OCI-LY3 (cell line): Measurements from ENCODE around the gene SELENOH.
A peak's percentile ranks its signal among the peaks of the same experiment; 100 is the strongest.

Experiments
- H2AFZ ChIP-seq: fragments of 200-600, 300-600 bp; shearing (Covaris generic); 2 replicates; pipeline ENCODE4 v1.6.0; 2014; ENCODE audit warnings: antibody characterized with exemption, low read depth, low read length
- H3K27ac ChIP-seq: fragments of 200-600, 300-600 bp; sonication (generic); 2 replicates; pipeline ENCODE4 v1.5.1; 2014; ENCODE audit warnings: mild to moderate bottlenecking, low read length, moderate library complexity, mixed read lengths
- H3K27me3 ChIP-seq: fragments of 200-600, 300-600 bp; sonication (generic); 2 replicates; pipeline ENCODE4 v1.6.1; 2014; ENCODE audit warnings: low read depth, low read length, mixed read lengths
- H3K36me3 ChIP-seq: fragments of 200-600, 300-600 bp; sonication (generic); replicated peaks from 2 replicates; pipeline ENCODE3; 2014; ENCODE audit warnings: low read depth, low read length, mixed read lengths
- H3K4me1 ChIP-seq: fragments of 300-600, 200-600 bp; sonication (generic); 2 replicates; pipeline ENCODE4 v1.6.1; 2014; ENCODE audit warnings: low read length, mixed read lengths
- H3K4me2 ChIP-seq: fragments of 200-600, 300-600 bp; sonication (generic); 2 replicates; pipeline ENCODE4 v1.6.1; 2014; ENCODE audit warnings: low read length, mixed read lengths
- H3K4me3 ChIP-seq: fragments of 300-600, 200-600 bp; sonication (generic); 2 replicates; pipeline ENCODE4 v1.5.1; 2014; ENCODE audit warnings: antibody characterized with exemption, mild to moderate bottlenecking, low read length, moderate library complexity
- H3K79me2 ChIP-seq: fragments of 300-600, 200-600 bp; shearing (Covaris generic); 2 replicates; pipeline ENCODE4 v1.6.1; 2014; ENCODE audit warnings: mild to moderate bottlenecking, low read length, mixed read lengths
- H3K9ac ChIP-seq: fragments of 300-600, 200-600 bp; shearing (Covaris generic); 2 replicates; pipeline ENCODE4 v1.6.0; 2014; ENCODE audit warnings: mild to moderate bottlenecking, low read length, moderate library complexity
- H3K9me3 ChIP-seq: fragments of 200-600, 300-600 bp; shearing (Covaris generic); 2 replicates; pipeline ENCODE4 v1.6.1; 2014; ENCODE audit warnings: low read length, mixed read lengths; ENCODE audit not compliant: insufficient read depth
- H4K20me1 ChIP-seq: fragments of 200-600, 300-600 bp; sonication (generic); 2 replicates; pipeline ENCODE4 v1.6.1; 2016; ENCODE audit warnings: low read length, mixed read lengths; ENCODE audit not compliant: insufficient read depth
- EZH2phosphoT487 ChIP-seq: fragments of 200-600 bp; shearing (Covaris generic); IDR thresholded peaks from 2 replicates; pipeline ENCODE4 v1.6.1; 2018; ENCODE audit warnings: antibody characterized with exemption, mixed run types, low read depth
- TF ChIP-seq, protein P1 (sequence below): fragments of 200-600, 300-600 bp; sonication (generic); IDR thresholded peaks from 2 replicates; pipeline ENCODE4 v1.5.1; 2014; ENCODE audit warnings: antibody characterized with exemption, low read length, low read depth

Gene SELENOH

DNA sequence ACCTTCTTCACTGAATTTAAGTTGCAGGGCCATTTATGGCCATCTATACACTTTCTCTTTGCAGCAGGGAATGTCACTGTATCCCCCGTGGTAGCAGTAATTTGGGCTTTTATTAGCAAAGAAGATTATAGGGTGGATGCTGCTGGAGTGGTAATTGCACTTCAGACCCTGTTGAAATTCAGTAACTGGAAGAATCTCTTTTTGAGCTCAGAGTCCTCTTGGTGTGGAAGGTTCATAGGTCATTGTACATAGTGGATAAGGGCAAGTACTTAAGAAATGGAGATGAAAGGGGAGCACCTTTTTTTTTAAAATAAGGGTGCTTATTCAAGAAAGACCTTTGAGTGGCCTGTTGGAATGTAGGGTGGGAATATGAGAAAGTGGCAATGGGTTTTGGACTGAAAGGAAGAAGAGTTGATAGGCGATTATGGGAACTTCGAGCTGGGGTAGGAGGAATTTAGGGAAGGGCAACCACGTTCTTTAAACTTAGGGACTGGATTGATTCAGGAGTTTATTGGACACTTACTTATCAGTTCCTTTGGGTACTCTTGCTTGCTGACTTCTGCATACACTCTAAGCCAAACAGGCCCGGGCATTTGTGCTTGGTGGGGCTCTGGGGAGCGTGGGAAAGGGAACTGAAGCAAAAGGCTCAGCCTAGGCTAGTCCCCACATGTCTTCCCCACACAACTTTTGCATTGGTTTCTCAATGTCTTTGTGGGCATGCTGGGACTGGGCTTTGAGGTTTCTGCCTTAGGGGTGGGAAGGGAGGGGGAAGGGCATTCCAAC is 46.8 kb downstream of the SELENOH start:
- Histone ChIP-seq H3K4me1 (peaks cover 38% of the 10 kb centered on the region), H3K79me2 (no peaks in the 10 kb centered on the region), H3K4me3 (no peak overlapping the region), H3K9me3 (no peaks in the 10 kb centered on the region), H3K27me3 (no peaks in the 10 kb centered on the region), H3K9ac (no peak overlapping the region), H3K4me2 (no peak overlapping the region), H2AFZ (no peak overlapping the region), H3K36me3 (no peaks in the 10 kb centered on the region), H4K20me1 (no peaks in the 10 kb centered on the region), H3K27ac (no peak overlapping the region)
- TF ChIP-seq, protein P1, sequence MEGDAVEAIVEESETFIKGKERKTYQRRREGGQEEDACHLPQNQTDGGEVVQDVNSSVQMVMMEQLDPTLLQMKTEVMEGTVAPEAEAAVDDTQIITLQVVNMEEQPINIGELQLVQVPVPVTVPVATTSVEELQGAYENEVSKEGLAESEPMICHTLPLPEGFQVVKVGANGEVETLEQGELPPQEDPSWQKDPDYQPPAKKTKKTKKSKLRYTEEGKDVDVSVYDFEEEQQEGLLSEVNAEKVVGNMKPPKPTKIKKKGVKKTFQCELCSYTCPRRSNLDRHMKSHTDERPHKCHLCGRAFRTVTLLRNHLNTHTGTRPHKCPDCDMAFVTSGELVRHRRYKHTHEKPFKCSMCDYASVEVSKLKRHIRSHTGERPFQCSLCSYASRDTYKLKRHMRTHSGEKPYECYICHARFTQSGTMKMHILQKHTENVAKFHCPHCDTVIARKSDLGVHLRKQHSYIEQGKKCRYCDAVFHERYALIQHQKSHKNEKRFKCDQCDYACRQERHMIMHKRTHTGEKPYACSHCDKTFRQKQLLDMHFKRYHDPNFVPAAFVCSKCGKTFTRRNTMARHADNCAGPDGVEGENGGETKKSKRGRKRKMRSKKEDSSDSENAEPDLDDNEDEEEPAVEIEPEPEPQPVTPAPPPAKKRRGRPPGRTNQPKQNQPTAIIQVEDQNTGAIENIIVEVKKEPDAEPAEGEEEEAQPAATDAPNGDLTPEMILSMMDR: no peak
- no peak for TF ChIP-seq EZH2phosphoT487

DNA sequence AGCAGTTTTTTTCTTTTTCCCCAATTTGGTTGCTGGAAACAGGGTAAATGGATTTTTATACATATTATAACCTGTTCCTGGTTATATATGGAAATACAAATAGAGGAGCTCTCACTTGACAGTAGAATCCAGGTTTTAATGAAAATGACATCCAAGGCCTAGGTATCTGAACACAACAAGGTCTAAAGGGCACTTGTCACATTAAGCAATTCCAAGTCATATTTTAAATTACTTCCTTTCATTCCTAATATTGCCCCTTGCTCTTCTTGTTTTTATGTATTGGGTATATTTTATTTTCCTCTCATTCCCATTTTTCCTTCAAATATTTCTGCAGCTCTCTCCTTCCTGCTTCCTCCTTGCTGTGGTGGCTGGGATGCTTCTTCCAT is 47.4 kb downstream of the SELENOH start:
- Histone ChIP-seq H3K36me3 (no peaks in the 10 kb centered on the region), H3K79me2 (no peaks in the 10 kb centered on the region), H3K4me2 (no peak overlapping the region), H3K9ac (no peak overlapping the region), H3K27ac (no peak overlapping the region), H3K27me3 (no peaks in the 10 kb centered on the region), H3K4me3 (no peak overlapping the region), H4K20me1 (no peaks in the 10 kb centered on the region), H3K9me3 (no peaks in the 10 kb centered on the region), H2AFZ (no peak overlapping the region), H3K4me1 (peaks cover 42% of the 10 kb centered on the region)
- TF ChIP-seq, protein P1: no peak
- no peak for TF ChIP-seq EZH2phosphoT487

DNA sequence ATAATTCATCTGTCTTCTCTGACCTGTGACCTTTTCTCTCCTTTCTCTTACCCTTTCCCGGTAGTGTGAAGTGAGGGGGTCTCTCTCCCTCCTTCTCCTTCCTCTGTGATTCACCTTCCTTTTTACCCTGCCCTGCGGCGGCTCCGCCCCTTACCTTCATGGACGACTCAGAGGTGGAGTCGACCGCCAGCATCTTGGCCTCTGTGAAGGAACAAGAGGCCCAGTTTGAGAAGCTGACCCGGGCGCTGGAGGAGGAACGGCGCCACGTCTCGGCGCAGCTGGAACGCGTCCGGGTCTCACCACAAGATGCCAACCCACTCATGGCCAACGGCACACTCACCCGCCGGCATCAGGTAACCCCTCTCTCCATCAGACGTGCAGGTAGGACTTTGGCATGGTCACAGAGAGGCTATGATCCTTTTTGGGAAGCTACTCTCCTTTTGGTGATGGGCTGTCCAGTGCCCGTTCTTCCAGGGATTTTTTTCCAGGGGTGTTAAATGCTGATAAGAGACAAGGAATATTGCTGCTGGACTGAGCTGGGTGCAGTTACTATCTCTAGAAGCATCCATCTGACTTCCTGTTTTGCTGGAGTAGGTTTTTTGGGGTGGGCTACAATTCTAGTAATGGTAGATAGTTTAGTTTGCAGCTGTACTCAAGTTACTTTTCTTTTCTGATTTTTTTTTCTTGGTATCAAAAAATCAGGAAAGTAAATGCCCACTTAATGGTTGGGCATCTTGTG is 50.2 kb downstream of the SELENOH start:
- Histone ChIP-seq H3K27ac (no peak overlapping the region), H3K27me3 (no peaks in the 10 kb centered on the region), H3K79me2 (no peaks in the 10 kb centered on the region), H3K36me3 (no peaks in the 10 kb centered on the region), H3K4me1 (peaks cover 29% of the 10 kb centered on the region), H3K4me3 (no peak overlapping the region), H3K9me3 (no peaks in the 10 kb centered on the region), H4K20me1 (no peaks in the 10 kb centered on the region), H3K4me2 (0 out of 2 replicates have a peak overlapping the region, but pooled peaks have one; percentile 20), H2AFZ (no peak overlapping the region), H3K9ac (no peak overlapping the region)
- TF ChIP-seq, protein P1: no peak
- no peak for TF ChIP-seq EZH2phosphoT487

DNA sequence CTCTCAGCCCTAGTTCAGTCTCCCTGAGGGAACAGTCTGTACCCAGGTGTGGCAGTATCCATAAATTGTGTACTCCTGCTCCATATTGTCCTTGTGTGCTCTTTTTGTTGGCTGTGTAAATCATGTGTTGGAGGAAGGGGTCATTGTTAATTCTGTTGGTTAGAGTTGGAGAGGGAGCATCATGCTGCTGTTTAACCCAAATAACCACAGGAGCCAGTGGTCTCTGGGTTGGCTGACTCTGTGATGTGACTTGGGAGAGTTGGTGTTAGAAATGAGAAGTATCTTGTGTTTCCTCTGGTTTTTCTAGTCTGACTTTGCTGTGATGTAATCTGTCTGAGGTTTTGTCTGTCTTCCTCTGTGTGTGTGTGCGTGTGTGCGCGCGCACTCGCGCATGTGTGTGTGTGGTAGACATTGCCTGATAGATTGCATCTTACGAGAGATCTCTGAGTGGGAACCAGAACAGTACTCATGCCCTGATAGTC is 50.8 kb downstream of the SELENOH start:
- Histone ChIP-seq H3K4me3 (no peak overlapping the region), H3K27me3 (no peaks in the 10 kb centered on the region), H3K27ac (no peak overlapping the region), H2AFZ (no peak overlapping the region), H3K4me1 (peaks cover 29% of the 10 kb centered on the region), H3K9me3 (no peaks in the 10 kb centered on the region), H4K20me1 (no peaks in the 10 kb centered on the region), H3K9ac (no peak overlapping the region), H3K4me2 (peak overlapping the region; percentile 20; the same call in 1 of the 2 replicates), H3K79me2 (no peaks in the 10 kb centered on the region), H3K36me3 (no peaks in the 10 kb centered on the region)
- TF ChIP-seq EZH2phosphoT487: no peak
- TF ChIP-seq, protein P1: no peak
